ENCODE data around the gene CACNA1B. TPM values are rescaled to one million over a fixed set of nuclear protein-coding genes. Genes with fewer than 3 reads are reported as not detected.

The CACNA1B gene
- total and polyA plus RNA-seq, 2 donors (not counting 1 experiment from before 2014, with no cell fraction given) = 0.01 to 0.17 TPM

DNA sequence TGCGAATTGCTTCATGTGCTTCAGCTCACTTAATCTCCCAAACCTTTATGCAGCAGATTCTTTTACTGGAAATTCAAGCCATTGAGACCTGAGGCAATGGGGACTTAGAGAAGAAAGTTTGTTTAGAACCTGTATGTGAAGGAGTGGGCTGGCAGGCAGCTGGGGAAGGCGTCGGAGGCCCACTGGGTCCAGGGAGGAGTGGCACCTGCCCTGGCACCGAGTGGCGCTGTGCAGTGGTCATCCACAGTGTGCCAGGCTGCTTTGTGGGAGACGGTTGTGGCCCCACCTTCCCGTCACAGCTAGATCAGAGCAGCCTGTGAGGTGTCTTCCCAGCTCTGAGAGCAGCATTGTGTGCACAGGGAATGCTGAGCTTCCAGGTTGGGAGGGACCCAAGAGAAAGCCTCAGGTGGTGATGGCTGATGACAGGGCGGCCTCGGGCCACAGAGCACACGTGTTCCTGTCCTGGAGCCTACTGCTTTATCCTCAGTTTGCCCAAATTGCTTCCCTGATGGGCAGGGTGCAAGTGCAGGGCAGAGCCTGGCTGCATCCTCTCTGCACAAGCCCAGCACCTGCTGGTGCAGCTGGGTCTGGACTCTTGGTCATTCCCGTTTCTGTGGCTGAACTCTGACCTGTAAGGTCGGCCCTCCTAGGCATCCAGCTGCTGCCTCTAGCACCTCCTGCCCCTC lies 175.2 kb downstream of the CACNA1B start:
- DNase-seq (ENCODE audit: low read depth in 2 of 2) = no peak
- Histone ChIP-seq H3K9me3 (ENCODE audit: control insufficient read depth, insufficient read depth, low read depth, low read length) (no peaks in the 10 kb centered on the region), H4K20me1 (ENCODE audit: control insufficient read depth, extremely low read depth, insufficient read depth, low read length) (no peaks in the 10 kb centered on the region), H3K79me2 (ENCODE audit: control insufficient read depth, insufficient read depth, low read length) (no peaks in the 10 kb centered on the region), H3K4me3 (replicated peaks in 1 of 4; ENCODE audit: control extremely low read depth in 1 of 4, insufficient read depth in 1 of 4, low read depth in 3 of 4, low read length in 4 of 4) (no peak overlapping the region), H3K27ac (ENCODE audit: insufficient read depth, low read length) (no peak overlapping the region), H3K27me3 (ENCODE audit: control insufficient read depth, insufficient read depth, low read length) (no peaks in the 10 kb centered on the region), H3K4me1 (ENCODE audit: control insufficient read depth, extremely low read depth, insufficient read depth, low read length) (no peaks in the 10 kb centered on the region), H3K36me3 (ENCODE audit: control insufficient read depth, insufficient read depth, low read length) (no peaks in the 10 kb centered on the region), H3K9ac (ENCODE audit: insufficient read depth, low read length) (no peak overlapping the region), H2AFZ (ENCODE audit: low read length) (no peak overlapping the region), H3K4me2 (ENCODE audit: extremely low read depth, insufficient read depth, low read length) (no peak overlapping the region)
- TF ChIP-seq EZH2 (IDR thresholded peaks at IDR 0.05; ENCODE audit: low read length, missing control alignments) = no peak
- no peak for TF ChIP-seq CTCF (conservative IDR thresholded peaks at IDR 0.05 in 1 of 2, IDR thresholded peaks at IDR 0.05 in 1 of 2; ENCODE audit: low read depth in 1 of 2, low read length in 2 of 2)

GRCh38 chr9:138053321-138053868 lies 175.8 kb downstream of the CACNA1B start:
- Histone ChIP-seq H3K4me3 (replicated peaks in 1 of 4; ENCODE audit: control extremely low read depth in 1 of 4, insufficient read depth in 1 of 4, low read depth in 3 of 4, low read length in 4 of 4) (no peak overlapping the region), H2AFZ (ENCODE audit: low read length) (no peak overlapping the region), H3K9me3 (ENCODE audit: control insufficient read depth, insufficient read depth, low read depth, low read length) (no peaks in the 10 kb centered on the region), H3K27me3 (ENCODE audit: control insufficient read depth, insufficient read depth, low read length) (no peaks in the 10 kb centered on the region), H4K20me1 (ENCODE audit: control insufficient read depth, extremely low read depth, insufficient read depth, low read length) (no peaks in the 10 kb centered on the region), H3K27ac (ENCODE audit: insufficient read depth, low read length) (no peak overlapping the region), H3K4me1 (ENCODE audit: control insufficient read depth, extremely low read depth, insufficient read depth, low read length) (no peaks in the 10 kb centered on the region), H3K79me2 (ENCODE audit: control insufficient read depth, insufficient read depth, low read length) (no peaks in the 10 kb centered on the region), H3K9ac (ENCODE audit: insufficient read depth, low read length) (no peak overlapping the region), H3K4me2 (ENCODE audit: extremely low read depth, insufficient read depth, low read length) (no peak overlapping the region), H3K36me3 (ENCODE audit: control insufficient read depth, insufficient read depth, low read length) (no peaks in the 10 kb centered on the region)
- TF ChIP-seq EZH2 (IDR thresholded peaks at IDR 0.05; ENCODE audit: low read length, missing control alignments) (no peak), CTCF (conservative IDR thresholded peaks at IDR 0.05 in 1 of 2, IDR thresholded peaks at IDR 0.05 in 1 of 2; ENCODE audit: low read depth in 1 of 2, low read length in 2 of 2) (no peak)
- no peak for DNase-seq (ENCODE audit: low read depth in 2 of 2)

DNA sequence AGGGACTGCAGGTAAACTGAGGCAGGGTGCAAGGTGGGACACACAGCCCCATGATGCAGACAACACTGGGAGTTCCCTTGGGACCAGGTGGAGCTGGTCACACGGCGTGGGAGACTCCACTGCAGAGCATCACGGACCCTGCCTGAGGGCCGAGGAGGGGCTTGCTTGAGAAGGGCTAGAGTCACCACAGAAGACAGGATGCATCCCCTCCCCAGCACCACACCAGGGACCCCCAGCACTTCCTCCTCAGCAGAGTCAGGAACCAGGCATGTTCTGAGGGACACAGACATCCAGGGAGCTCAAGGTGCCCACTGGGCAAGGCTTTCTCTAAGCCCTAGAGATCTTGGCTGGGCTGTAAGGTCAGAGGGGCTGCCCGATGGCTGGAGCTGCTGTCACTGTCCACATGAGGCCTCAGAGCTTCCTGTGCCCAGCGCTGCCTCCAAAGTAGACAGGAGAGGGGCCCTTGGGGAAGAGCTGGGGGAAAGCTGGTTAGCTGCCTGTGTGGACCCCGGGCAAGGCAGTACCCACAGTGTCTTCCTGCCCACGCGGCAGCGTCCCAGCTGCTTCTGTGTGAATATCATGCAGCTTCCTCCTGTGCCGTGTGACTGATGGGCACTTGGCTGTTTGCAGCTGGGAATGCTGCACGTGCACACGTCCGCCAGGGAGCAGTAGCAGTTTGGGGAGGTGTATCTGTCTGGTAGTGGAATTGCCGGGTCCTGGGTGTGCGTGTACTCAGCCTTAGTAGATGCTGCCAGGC lies 176.6 kb downstream of the CACNA1B start:
- Histone ChIP-seq H4K20me1 (ENCODE audit: control insufficient read depth, extremely low read depth, insufficient read depth, low read length) (no peaks in the 10 kb centered on the region), H3K79me2 (ENCODE audit: control insufficient read depth, insufficient read depth, low read length) (no peaks in the 10 kb centered on the region), H3K4me3 (replicated peaks in 1 of 4; ENCODE audit: control extremely low read depth in 1 of 4, insufficient read depth in 1 of 4, low read depth in 3 of 4, low read length in 4 of 4) (no peak overlapping the region), H3K27ac (ENCODE audit: insufficient read depth, low read length) (no peak overlapping the region), H3K27me3 (ENCODE audit: control insufficient read depth, insufficient read depth, low read length) (no peaks in the 10 kb centered on the region), H3K9me3 (ENCODE audit: control insufficient read depth, insufficient read depth, low read depth, low read length) (no peaks in the 10 kb centered on the region), H3K36me3 (ENCODE audit: control insufficient read depth, insufficient read depth, low read length) (no peaks in the 10 kb centered on the region), H3K9ac (ENCODE audit: insufficient read depth, low read length) (no peak overlapping the region), H2AFZ (ENCODE audit: low read length) (no peak overlapping the region), H3K4me2 (ENCODE audit: extremely low read depth, insufficient read depth, low read length) (no peak overlapping the region), H3K4me1 (ENCODE audit: control insufficient read depth, extremely low read depth, insufficient read depth, low read length) (no peaks in the 10 kb centered on the region)
- no peak for TF ChIP-seq EZH2 (IDR thresholded peaks at IDR 0.05; ENCODE audit: low read length, missing control alignments)
- no peak for TF ChIP-seq CTCF (conservative IDR thresholded peaks at IDR 0.05 in 1 of 2, IDR thresholded peaks at IDR 0.05 in 1 of 2; ENCODE audit: low read depth in 1 of 2, low read length in 2 of 2)
- no peak for DNase-seq (ENCODE audit: low read depth in 2 of 2)

Data from fibroblast of lung (primary cell).